Activated CD4-positive, alpha-beta T cell treated with anti-CD3 and anti-CD28 coated beads, Interleukin-2, amount 50 U/mL, for 1 hour (primary cell): ENCODE results near the gene NRN1L.

Experiments
- DNase-seq: peaks from one replicate; pipeline ENCODE4 v3.0.0-alpha.2; 2020

Gene NRN1L

GRCh38 chr16:67922740-67923139 lies 38.1 kb downstream of the NRN1L start:
- no peak for DNase-seq

- no peak for DNase-seq
These were observed 38.9 kb downstream of the NRN1L start for GRCh38 chr16:67923414-67924116.

- DNase-seq, result no peak
These were observed 39.6 kb downstream of the NRN1L start for GRCh38 chr16:67924140-67924906.

GRCh38 chr16:67926181-67926750 lies 41.6 kb downstream of the NRN1L start:
- no peak for DNase-seq

GRCh38 chr16:67927131-67927941 lies 42.7 kb downstream of the NRN1L start:
- no peak for DNase-seq

- no peak for DNase-seq
These were observed 43.5 kb downstream of the NRN1L start for GRCh38 chr16:67928147-67928546.

- peak; percentile 76 for DNase-seq
These were observed 44.1 kb downstream of the NRN1L start for GRCh38 chr16:67928561-67929364.

- DNase-seq, result no peak
These were observed 45.5 kb downstream of the NRN1L start for GRCh38 chr16:67930191-67930590.

GRCh38 chr16:67930678-67931211 lies 46.1 kb downstream of the NRN1L start:
- DNase-seq, result no peak

- DNase-seq, result no peak
These were observed 47.2 kb downstream of the NRN1L start, which contains the start of gene CTRL for GRCh38 chr16:67931712-67932461. Gene CTRL, minus strand, starts transcription at chr16:67931862. Its CDS starts 10 bp downstream, at chr16:67931852.

- no peak for DNase-seq
These were observed 47.8 kb downstream of the NRN1L start for GRCh38 chr16:67932462-67932840.

- DNase-seq, result no peak
These were observed 49.1 kb downstream of the NRN1L start for GRCh38 chr16:67933805-67934204.

GRCh38 chr16:67934306-67935100 lies 49.8 kb downstream of the NRN1L start:
- DNase-seq, result no peak

- DNase-seq, result no peak
These were observed 50.4 kb downstream of the NRN1L start for GRCh38 chr16:67935101-67935401.

- peak; percentile 93 for DNase-seq
These were observed 50.9 kb downstream of the NRN1L start for GRCh38 chr16:67935402-67936123.
